LoVo (cell line): ENCODE measurements around the gene RHOBTB3.

Source experiments
- DNase-seq: peaks from one replicate; pipeline ENCODE4 v3.0.0-alpha.2; 2016; ENCODE audit warnings: low spot score

RHOBTB3 gene

GRCh38 chr5:95733107-95733665, 2.0 kb downstream of the RHOBTB3 start:
- DNase-seq: no peak

- no peak for DNase-seq
These were observed 3.1 kb downstream of the RHOBTB3 start for GRCh38 chr5:95734187-95734586.

DNA sequence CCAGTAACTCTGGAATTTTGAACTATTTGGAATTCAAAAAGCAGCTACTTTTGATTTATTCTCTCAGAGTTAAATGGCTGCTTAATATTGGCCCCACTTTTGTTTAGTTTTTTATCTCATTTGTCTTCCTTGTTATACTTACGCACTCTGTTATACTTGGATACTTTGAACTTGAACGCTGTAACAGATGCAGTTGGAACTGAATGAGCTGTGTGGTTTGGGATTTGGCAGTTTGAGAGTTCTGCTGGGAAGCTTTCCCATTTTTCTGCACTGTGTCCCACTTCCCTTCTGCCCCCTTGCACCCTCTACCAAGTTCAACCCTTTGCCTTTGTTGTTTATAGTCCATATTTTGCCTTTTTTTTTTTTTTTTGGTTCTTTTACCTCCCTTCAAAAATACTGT, 3.8 kb downstream of the RHOBTB3 start:
- DNase-seq: no peak

DNA sequence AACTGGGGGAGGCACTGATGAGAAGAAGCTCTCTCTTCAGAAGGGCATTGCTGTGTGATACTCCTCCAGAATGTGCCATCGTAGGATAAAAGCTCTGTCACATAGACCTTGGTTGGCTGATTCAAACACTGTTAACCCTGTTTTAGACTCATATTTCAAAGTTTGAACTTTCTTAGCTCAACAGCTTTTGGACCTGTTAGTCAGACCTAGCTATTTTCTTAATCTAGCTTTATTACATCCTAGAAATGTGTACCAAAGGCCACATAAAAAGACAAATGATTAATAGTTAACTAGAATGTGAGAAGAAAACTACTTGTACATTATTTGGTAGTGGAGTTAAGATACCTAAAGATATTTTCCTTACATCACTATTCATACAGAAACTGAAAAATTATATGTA, 4.3 kb downstream of the RHOBTB3 start:
- DNase-seq: no peak

DNA sequence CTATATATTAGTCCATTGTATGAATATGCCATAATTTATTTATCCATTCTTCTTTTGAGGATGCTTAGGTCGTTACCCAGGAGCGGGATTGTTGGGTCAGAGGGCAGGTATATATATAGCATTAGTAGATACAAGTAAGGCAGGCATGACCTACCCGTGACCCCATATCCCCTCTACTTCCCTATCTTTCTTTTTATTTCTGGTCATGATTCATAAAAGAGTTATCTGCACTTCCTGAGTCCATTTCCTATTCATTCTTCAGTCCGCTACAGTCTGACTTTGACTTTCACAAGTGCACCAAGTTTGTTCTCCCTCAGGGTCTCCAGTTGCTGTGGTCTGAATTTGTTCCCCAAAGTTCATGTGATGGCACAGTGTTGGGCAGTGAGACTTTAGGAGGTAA, 6.9 kb downstream of the RHOBTB3 start:
- DNase-seq: no peak

GRCh38 chr5:95738834-95739233, 7.7 kb downstream of the RHOBTB3 start:
- DNase-seq: no peak

- no peak for DNase-seq
These were observed 8.7 kb downstream of the RHOBTB3 start for GRCh38 chr5:95739857-95740256.

- no peak for DNase-seq
These were observed 10.3 kb downstream of the RHOBTB3 start for GRCh38 chr5:95741458-95741857.

GRCh38 chr5:95743232-95743631, 12.1 kb downstream of the RHOBTB3 start:
- DNase-seq: no peak

DNA sequence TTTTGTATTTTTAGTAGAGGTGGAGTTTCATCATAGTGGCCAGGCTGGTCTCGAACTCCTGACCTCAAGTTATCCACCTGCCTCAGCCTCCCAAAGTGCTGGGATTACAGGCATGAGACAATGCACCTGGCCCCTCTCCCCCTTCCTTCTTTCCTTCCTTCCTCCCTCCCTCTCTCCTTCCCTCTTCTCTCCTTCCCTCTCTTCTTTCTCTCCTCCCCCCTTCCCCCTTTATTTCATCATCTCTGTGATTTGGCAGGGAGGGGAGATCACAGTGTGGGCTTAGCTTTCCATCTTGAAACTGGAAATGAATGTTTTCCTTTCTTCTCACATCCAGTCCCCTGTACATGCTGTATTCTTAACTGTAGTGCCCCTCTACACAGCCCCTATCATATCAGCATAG, 12.7 kb downstream of the RHOBTB3 start:
- no peak for DNase-seq

DNA sequence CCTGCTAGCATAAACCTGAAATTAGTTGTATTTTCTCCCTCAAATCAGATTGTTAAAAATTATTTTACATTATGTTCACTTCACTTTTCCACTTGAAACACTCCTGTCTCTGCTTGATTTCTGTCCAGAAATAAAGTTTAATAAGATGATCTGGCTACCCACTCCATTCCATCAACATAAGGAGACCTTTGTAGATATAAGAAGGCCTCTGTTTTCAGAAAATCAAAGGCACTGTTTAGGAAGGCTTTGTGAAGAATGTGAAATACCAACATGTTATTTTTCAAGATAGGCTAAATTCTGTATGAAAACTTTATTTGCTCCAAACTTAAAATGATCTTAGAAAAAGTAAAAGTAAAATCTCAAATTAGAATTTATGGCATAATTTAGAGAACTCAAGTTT, 15.1 kb downstream of the RHOBTB3 start:
- DNase-seq: no peak

- DNase-seq: no peak
These were observed 15.9 kb downstream of the RHOBTB3 start for GRCh38 chr5:95746722-95747679.

- DNase-seq: no peak
These were observed 17.0 kb downstream of the RHOBTB3 start for GRCh38 chr5:95748133-95748532.

DNA sequence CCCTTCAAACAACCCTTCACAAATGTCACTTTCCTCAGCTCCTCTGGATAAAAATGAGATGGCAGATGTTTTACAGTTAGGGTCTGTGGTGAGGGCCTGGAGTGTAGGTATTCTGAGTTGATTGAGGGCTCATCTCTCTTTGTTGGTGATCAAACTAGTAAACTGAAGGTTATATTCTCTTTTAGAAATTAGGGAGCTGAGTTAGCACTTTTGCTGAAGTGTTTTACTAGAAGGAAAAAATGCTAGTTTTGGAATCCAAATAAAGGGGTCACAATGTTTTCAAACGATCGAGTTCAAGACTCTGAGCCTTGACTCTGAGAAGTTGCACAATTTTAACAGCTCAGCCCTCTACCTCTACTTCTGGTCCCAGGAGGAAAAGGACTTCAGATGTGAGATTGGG, 23.4 kb downstream of the RHOBTB3 start:
- DNase-seq: no peak

DNA sequence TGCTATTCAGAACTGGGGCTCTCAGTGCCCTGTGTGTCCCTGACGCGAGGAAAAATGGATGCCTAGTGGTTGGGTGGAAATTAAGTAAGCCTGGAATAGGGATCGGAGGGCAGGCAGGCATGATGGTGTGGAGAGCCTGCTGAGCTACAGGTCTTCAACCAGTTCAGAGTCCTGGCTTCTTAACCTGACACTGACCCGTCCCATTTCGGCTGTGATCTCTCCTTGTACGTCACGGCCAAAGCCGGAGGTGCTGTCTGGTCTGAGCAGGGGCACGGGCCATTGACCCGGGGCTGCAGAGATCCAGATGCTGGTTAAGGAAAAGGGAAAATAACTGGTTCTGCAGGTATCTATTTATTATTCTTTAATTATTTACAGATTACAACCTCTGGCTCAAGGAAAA, 27.9 kb downstream of the RHOBTB3 start:
- no peak for DNase-seq

- no peak for DNase-seq
These were observed 28.5 kb downstream of the RHOBTB3 start for GRCh38 chr5:95759634-95760033.

DNA sequence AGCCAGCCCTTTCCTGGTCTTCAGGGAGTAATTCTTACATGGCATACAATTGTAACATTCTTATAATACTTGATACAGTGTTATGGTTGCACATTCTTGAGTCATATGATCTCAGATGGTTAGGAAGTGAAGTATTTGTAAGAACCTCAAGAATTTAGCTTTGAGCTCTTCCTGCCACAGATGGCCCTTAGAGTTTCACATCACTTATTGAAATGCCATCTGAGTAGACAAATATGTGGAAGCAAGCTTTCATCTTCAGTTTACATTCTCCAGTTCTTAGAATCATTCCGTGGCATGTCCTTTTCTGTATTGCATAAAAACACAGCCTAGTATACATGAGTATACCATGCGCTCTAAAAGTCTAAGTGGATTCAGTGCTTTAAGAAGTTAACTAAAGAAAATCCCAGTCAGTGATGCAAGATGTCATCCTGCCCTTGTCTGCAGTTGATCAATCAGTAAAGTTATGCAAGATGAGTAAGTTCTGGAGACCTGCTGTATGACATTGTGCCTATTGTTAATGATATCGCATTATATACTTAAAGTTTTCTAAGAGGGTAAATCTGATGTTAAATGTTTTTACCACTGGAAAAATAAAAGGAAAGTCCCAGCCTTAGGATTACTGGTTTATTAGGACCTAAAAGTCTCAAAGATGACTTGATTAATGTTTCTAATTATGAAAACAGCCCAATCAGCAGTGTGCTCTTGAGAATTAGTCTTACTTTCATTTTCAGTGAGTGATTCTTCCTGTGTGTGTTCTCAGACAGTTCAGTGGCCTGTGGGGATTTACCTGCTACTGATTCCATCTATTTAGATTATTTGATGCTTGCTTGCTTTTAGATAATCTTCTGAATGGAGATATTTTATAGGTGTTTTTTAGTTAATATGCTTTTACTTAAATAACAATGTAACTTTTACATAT, 29.4 kb downstream of the RHOBTB3 start:
- DNase-seq: peak; percentile 47

DNA sequence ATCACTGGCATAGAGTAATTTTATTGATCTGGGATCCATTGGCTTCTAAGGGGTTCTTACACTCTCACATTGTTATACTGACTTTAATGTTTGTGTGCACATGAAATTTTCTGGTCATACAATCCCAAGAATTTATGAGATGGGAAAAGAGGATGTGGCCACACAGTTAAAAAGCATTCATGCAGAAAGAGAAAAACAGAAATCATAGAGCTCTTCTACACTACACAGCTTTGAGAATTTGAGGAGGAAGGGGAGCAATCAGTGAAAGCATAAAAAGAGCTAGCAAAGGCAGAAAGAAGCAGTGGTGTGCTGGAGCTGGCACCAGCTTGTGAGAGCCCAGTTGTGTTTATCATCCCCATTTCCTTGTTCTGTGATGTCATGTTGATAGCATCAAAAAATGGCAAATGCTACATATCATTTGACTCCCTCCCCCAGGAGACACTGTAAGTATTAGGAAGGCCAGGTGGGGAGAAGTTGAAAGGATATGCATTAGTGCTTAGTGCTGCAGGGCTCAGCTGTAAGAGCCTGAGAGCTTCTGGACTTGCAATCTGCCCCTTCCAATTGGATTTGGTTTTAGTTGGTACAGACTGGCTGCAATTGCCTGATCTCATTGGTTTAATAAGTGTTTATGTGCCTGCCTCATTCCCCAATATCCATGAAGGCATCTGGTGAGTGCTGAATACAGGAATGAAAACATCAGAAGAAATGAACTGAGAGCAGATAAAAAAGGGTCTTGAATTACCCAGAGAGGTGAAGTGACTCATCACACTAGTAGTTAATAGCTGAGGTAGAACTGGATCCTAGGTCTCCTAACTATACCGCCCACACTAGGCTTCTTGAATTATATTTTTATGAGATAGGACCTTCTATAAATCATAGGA, 30.9 kb downstream of the RHOBTB3 start:
- no peak for DNase-seq

DNA sequence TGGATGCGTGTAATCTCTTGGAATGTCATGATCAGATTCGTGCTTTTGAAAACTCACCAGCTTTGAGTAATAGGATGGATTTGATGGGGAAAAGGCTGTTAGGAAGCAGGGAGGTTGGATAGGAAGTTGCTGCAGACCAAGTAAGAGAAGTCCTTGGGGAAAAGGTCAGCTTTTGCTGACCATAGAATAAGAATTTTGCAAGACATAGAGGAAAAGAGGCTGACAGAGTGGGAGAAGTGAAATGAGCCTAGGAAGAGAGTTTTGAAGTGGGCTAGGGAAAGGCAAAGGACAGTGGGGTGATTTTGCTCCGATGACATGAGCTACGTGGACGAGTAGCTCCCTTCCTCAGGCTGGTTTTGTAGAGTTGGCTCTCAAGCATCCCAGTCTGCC, 31.5 kb downstream of the RHOBTB3 start:
- DNase-seq: no peak

- DNase-seq: no peak
These were observed 32.8 kb downstream of the RHOBTB3 start for GRCh38 chr5:95763941-95764340.

DNA sequence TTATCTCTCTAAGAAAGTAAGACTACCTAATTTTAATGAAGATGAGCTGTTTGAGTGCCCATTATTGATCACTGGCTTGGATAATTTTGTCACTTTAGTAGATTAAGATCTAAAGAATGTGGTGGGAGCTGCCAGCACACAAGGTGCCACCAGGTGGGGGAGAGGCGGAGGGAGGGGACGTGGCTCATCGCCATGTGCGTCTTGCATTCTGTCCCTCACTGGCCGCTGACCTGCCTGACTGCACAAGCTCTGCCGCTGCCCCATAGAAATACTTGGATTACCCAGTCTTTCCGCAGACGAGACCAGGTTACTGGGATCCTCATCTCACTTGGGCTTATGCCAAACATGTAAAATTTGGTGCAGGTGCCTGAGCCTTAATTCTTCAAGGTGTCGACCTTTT, 37.6 kb downstream of the RHOBTB3 start:
- no peak for DNase-seq
